GM19438 (cell line): Measurements from ENCODE around the gene GHR.
"Not testable (repeated sequence)": the region's sequence is repeated elsewhere in the genome, so short reads cannot be mapped to it uniquely, and the experiment has no call there.

Experiments used
- ATAC-seq: cut with Tn5 transposase; IDR thresholded peaks from one replicate; pipeline ENCODE4 v1.9.1; 2021; ENCODE audit warnings: low read depth; ENCODE audit not compliant: unreplicated experiment

GHR gene

GRCh38 chr5:42677156-42677842 is 254.1 kb downstream of the GHR start:
- ATAC-seq, result no peak

- ATAC-seq, result no peak
These were observed 256.8 kb downstream of the GHR start for GRCh38 chr5:42680046-42680445.

- ATAC-seq, result not testable (repeated sequence)
These were observed 261.8 kb downstream of the GHR start for GRCh38 chr5:42685078-42685477.

GRCh38 chr5:42689391-42689790 is 266.2 kb downstream of the GHR start:
- no peak for ATAC-seq

- ATAC-seq, result no peak
These were observed 268.2 kb downstream of the GHR start for GRCh38 chr5:42691413-42691937.

GRCh38 chr5:42701351-42702059 is 278.3 kb downstream of the GHR start:
- no peak for ATAC-seq

GRCh38 chr5:42703238-42703637 is 280.0 kb downstream of the GHR start:
- no peak for ATAC-seq

- no peak for ATAC-seq
These were observed 292.5 kb downstream of the GHR start for GRCh38 chr5:42715785-42716184.

GRCh38 chr5:42718591-42718990 is 295.4 kb downstream of the GHR start:
- peak; percentile 89 for ATAC-seq

- no peak for ATAC-seq
These were observed 295.8 kb downstream of the GHR start for GRCh38 chr5:42719034-42719433.

- ATAC-seq, result no peak
These were observed 297.0 kb downstream of the GHR start for GRCh38 chr5:42720251-42720650.

GRCh38 chr5:42721484-42721883 is 298.2 kb downstream of the GHR start:
- no peak for ATAC-seq

GRCh38 chr5:42734531-42735058 is 311.4 kb downstream of the GHR start:
- ATAC-seq, result not testable (repeated sequence)

- ATAC-seq, result no peak
These were observed 317.7 kb downstream of the GHR start for GRCh38 chr5:42740920-42741319.

GRCh38 chr5:42745426-42745825 is 322.2 kb downstream of the GHR start:
- ATAC-seq, result no peak

GRCh38 chr5:42745856-42746255 is 322.6 kb downstream of the GHR start:
- ATAC-seq, result no peak

GRCh38 chr5:42749020-42749419 is 325.8 kb downstream of the GHR start:
- no peak for ATAC-seq

- ATAC-seq, result no peak
These were observed 327.3 kb downstream of the GHR start for GRCh38 chr5:42750507-42750906.

- ATAC-seq, result no peak
These were observed 327.8 kb downstream of the GHR start for GRCh38 chr5:42751044-42751443.

GRCh38 chr5:42753099-42753498 is 329.9 kb downstream of the GHR start:
- no peak for ATAC-seq
